ENCODE measurements around the gene DOC2B.

DNA sequence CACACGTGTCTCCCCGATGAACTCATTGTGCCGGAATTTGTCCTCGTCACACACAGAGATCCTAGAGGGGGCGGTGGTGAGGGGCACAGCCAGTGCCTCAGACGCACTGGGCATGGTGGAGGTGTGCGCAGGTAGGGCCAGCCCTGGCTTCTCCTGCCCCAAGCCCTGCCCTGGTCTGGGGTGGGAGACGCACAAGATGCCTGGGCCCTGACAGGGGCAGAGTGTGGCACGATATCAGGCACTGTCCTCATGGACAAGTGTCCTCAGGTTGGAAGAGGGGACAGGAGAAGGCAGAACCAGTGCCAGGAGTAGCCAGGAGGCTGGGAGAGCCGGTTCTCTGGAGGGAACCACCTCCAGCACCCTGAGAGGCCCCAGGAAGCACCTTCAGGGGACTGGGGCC lies 20.0 kb downstream of the DOC2B start:
- TF ChIP-seq SIN3A (IDR thresholded peaks at IDR 0.05; ENCODE audit: borderline replicate concordance, insufficient read depth, low read depth, low read length) = no peak
- TF ChIP-seq, protein P1, sequence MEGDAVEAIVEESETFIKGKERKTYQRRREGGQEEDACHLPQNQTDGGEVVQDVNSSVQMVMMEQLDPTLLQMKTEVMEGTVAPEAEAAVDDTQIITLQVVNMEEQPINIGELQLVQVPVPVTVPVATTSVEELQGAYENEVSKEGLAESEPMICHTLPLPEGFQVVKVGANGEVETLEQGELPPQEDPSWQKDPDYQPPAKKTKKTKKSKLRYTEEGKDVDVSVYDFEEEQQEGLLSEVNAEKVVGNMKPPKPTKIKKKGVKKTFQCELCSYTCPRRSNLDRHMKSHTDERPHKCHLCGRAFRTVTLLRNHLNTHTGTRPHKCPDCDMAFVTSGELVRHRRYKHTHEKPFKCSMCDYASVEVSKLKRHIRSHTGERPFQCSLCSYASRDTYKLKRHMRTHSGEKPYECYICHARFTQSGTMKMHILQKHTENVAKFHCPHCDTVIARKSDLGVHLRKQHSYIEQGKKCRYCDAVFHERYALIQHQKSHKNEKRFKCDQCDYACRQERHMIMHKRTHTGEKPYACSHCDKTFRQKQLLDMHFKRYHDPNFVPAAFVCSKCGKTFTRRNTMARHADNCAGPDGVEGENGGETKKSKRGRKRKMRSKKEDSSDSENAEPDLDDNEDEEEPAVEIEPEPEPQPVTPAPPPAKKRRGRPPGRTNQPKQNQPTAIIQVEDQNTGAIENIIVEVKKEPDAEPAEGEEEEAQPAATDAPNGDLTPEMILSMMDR (IDR thresholded peaks at IDR 0.05) = no peak
- TF ChIP-seq POLR2AphosphoS5 (IDR thresholded peaks at IDR 0.05; ENCODE audit: low read depth, low read length) = no peak
